M059J (cell line): Measurements from ENCODE around the gene MEIS2. TPM values are rescaled to one million over a fixed set of nuclear protein-coding genes. Genes with fewer than 3 reads are reported as not detected.

Source experiments
- DNase-seq: peaks from one replicate; pipeline ENCODE4 v3.0.0-alpha.2; 2012; ENCODE audit warnings: low read depth
- total RNA-seq: library from RNA; depleted of rRNA; stranded (reverse); fragments of >200 nt; shearing (Covaris generic); gene quantifications from 2 replicates; pipeline ENCODE4 v1.2.3, GENCODE V29; 2014

The MEIS2 gene
- total RNA-seq, 1 experiment from 2014 or later = 32.9 TPM

- peak; percentile 12 for DNase-seq
Observed at GRCh38 chr15:36936613-36937012, 163.7 kb downstream of the MEIS2 start.

GRCh38 chr15:36933255-36933990, 166.9 kb downstream of the MEIS2 start:
- no peak for DNase-seq

- no peak for DNase-seq
Observed at GRCh38 chr15:36932070-36932469, 168.3 kb downstream of the MEIS2 start.

- DNase-seq = no peak
Observed at GRCh38 chr15:36931434-36931833, 168.9 kb downstream of the MEIS2 start.

- no peak for DNase-seq
Observed at GRCh38 chr15:36926427-36926825, 173.9 kb downstream of the MEIS2 start.

- DNase-seq = peak; percentile 5
Observed at GRCh38 chr15:36925653-36926426, 174.5 kb downstream of the MEIS2 start.

- DNase-seq = no peak
Observed at GRCh38 chr15:36925049-36925448, 175.3 kb downstream of the MEIS2 start.

GRCh38 chr15:36924034-36924433, 176.3 kb downstream of the MEIS2 start:
- no peak for DNase-seq

GRCh38 chr15:36921484-36922091, 178.8 kb downstream of the MEIS2 start:
- no peak for DNase-seq

GRCh38 chr15:36917411-36918267, 182.7 kb downstream of the MEIS2 start:
- no peak for DNase-seq

- DNase-seq = no peak
Observed at GRCh38 chr15:36914960-36915808, 185.2 kb downstream of the MEIS2 start.

- no peak for DNase-seq
Observed at GRCh38 chr15:36914466-36914865, 185.9 kb downstream of the MEIS2 start.

GRCh38 chr15:36912311-36912712, 188.0 kb downstream of the MEIS2 start:
- DNase-seq = no peak

GRCh38 chr15:36911322-36911944, 188.9 kb downstream of the MEIS2 start:
- peak; percentile 44 for DNase-seq

- DNase-seq = no peak
Observed at GRCh38 chr15:36908991-36909390, 191.4 kb downstream of the MEIS2 start.

GRCh38 chr15:36907295-36907694, 193.1 kb downstream of the MEIS2 start:
- DNase-seq = no peak

GRCh38 chr15:36905908-36906307, 194.4 kb downstream of the MEIS2 start:
- no peak for DNase-seq

GRCh38 chr15:36904715-36905114, 195.6 kb downstream of the MEIS2 start:
- no peak for DNase-seq

GRCh38 chr15:36903922-36904556, 196.3 kb downstream of the MEIS2 start:
- peak; percentile 13 for DNase-seq

GRCh38 chr15:36903195-36903594, 197.2 kb downstream of the MEIS2 start:
- DNase-seq = no peak
